Thyroid gland (tissue), 4 donors: Measurements from ENCODE around the gene ANKFY1.

Source experiments
- CTCF ChIP-seq, 6 experiments: fragments of 200-600 bp in 3 of 6; fragments of 450-650 bp in 3 of 6; sonication (generic) in 3 of 6; IDR thresholded peaks; one replicate each; pipeline ENCODE4 v1.5.1; 2016 to 2019; ENCODE audit warnings: antibody characterized with exemption in 6 of 6, mild to moderate bottlenecking in 2 of 6, inconsistent platforms in 1 of 6, moderate library complexity in 1 of 6
- POLR2A ChIP-seq, 2 donors: fragments of 450-650 bp; IDR thresholded peaks; one replicate each; pipeline ENCODE4 v1.6.1; 2017; ENCODE audit warnings: antibody characterized with exemption in 2 of 2, mild to moderate bottlenecking in 2 of 2, moderate library complexity in 1 of 2

DNA sequence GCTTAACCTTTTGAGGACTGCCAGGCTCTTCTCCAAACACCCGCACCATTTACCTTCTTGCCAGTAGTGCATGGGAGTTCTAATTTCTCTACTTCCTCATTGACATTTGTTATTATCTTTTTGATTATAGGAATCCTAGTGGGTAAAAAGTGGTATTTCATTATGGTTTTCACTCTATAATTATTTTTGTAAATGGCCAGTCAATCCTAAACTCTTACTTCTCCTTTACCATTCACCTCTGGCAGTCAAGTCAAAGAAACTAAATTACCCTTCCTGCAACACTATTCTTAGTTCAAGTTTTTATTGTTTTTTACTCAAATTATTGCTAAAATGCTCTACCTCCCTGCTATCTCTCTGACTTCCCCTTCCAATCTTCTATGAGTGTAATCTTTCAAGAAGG is 29.8 kb upstream of the ANKFY1 start:
- TF ChIP-seq POLR2A (IDR thresholded peaks at IDR 0.05) (no peak), CTCF (IDR thresholded peaks at IDR 0.05) (no peak)
